ENCODE results near the gene DOLK.

DNA sequence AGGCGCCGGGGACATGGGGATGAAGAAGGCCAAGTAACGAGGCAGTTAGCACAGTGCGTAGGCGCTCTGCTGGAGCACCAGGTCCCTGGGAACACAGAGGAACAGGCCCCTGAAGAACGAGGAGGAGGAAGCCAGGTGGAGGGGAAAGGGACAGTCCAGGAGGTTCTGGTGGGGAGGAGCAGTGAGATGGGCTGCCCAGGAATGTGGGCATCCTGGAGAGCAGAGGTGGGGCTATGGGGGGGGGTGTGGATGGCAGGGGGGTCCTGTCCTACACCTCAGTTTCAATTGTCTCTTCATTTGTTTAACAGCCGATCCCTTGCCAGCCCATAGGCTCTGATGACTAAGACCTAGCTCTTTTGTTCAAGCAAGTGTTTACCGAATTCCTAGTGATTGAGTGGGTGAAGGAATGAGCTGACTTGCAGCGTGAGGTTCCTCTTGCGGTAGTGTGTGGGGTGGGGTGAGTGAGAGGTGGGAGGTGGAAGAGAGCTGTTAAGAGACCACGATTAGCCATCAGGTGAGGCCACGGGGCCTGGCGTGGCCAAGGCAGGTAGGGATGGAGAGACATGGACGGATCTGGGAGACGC, 35.0 kb downstream of the DOLK start:
- no peak for TF ChIP-seq POLR2AphosphoS5 (IDR thresholded peaks at IDR 0.05; ENCODE audit: low read depth, low read length)
- TF ChIP-seq TAF1 (IDR thresholded peaks at IDR 0.05; ENCODE audit: borderline replicate concordance, low read depth, low read length), result no peak
